Activated CD4-positive, alpha-beta T cell treated with anti-CD3 and anti-CD28 coated beads, Interleukin-2, Interleukin-4, amounts not matched to agents 100 ng/mL and 50 ng/mL, durations not matched to agents 16 hours and 8 hours (primary cell): Measurements from ENCODE around the gene TGFB3.
"Not testable (repeated sequence)": the region's sequence is repeated elsewhere in the genome, so short reads cannot be mapped to it uniquely, and the experiment has no call there.

Experiments used
- DNase-seq: peaks from one replicate; pipeline ENCODE4 v3.0.0-alpha.2; 2020; ENCODE audit warnings: low spot score

Gene TGFB3

DNA sequence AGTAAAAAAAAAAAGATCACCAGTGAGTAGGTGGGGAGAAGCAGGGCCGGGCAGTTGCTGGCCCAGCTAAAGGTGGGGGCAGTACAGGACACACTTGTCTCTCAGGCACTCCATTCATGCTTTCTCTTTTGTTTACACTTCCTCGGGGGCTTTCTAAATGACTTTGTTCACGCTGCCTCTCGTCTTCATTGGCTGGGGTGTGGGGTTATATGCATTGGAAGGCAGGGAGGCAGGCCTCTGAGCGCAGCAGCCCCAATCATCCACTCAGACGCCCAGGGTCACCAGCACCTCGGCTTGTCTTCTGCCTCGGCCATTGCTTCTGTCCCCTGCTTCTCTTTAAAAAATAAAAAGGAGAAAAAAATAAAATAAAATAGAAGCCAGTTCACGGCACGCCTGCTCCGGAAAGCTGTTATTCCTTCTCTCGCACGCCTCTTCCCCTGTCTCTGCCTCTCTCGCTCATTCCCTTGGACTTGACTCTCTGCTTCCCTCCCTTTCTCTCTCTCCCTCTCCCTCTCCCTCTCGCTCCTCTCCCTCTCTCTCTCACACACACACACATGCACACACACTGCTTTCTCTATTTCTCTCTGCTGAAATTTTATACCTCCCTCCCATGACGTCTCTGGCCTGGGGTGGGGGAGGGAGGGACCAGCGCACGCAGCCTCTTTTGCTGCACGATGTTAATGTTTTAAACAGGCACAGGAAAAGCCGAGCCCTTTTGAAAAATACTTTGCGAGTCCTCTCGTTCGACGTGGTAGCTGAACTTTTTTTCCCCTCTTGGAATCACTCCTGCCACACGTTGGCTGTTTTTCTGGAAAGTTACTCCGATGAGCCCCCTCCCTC, at the start of gene TGFB3:
Gene TGFB3, minus strand, starts transcription at position 570 of the 840 bp plus-strand sequence. CDS start 1,102 bp downstream, outside the sequence.
- DNase-seq, result peak; percentile 71

DNA sequence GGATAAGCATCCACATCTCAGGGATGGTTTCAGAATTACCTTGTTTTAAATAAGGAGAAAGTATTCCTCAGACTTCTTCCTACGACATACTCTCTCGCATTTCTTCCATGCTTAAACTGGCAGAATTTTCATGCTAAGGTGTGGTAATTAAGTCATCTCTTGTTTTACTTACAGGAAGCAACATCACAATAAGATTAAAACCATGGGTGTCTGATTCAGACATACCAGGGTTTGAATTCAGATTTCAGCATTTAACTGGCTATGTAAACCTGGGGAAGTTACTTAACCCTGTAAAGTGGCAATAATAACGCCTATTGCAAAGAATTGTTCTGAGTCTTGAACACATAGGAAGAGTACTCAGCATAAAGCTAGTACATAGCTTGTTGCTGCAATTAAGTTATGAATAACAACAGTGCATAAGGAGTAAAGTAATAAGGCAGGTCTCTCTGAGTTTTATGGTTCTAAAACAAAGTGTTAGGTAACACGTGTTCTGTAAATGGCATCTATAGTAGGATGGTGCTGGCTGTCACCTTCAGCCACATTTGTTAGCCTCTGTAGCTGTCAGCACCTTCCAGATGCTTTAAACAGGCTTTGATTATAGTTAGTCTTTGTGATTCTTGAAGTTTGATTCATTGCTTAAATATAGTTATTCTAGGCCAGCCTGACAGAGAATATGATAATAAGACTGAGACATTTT, 42.6 kb upstream of the TGFB3 start:
- DNase-seq, result no peak

DNA sequence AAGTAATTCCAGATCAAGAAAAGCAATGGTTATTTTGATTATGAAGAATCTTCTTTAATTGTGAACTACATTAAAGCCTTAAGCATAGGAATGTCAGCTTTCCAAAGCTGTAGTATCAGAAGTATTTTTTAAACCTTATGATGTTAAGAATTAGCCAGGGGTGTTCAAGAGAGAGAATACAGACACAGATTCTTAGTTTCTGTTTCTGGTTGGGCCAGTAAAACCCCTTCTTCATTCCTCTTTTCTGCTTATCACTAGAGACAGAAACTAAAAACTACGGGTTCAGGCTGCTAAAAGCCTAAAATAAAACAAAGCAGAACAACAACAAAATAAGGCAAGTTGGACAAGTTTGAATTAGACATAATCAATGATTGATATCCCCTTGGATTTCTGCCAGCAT, 42.0 kb upstream of the TGFB3 start:
- no peak for DNase-seq

DNA sequence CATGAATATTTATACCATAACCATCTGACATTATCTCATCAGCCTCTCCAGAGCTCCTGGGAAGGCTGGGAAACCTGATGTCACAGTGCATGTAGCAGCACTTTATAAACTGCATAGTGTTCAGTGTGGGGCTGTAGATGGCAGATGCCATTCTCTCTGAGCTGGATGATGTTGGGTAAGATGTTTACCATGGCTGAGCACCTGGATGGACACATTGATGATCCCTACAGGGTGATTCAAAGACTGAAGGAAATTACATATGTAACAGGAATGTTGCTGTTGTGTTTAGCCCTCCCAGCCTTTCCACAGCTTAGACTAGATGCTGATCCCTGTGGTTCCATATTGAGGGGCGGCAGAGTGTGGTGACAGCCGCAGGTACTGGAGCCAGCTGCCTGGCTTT, 41.2 kb upstream of the TGFB3 start:
- no peak for DNase-seq

DNA sequence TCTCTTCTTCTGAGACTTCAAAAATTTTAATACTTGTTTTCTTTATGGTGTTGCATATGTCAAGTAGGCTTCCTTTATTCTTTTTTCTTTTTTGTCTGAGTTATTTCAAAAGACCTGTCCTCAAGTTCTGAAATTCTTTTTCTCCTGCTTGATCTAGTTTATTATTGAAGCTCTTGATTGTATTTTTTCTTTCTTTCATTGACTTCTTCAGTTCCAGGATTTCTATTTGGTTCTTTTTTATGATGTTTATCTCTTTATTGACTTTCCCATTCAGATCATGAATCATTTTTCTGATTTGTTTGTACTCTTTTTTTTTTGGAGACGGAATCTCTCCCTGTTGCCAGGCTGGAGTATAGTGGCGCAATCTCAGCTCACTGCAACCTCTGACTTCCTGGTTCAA, 37.9 kb upstream of the TGFB3 start:
- DNase-seq, result no peak

DNA sequence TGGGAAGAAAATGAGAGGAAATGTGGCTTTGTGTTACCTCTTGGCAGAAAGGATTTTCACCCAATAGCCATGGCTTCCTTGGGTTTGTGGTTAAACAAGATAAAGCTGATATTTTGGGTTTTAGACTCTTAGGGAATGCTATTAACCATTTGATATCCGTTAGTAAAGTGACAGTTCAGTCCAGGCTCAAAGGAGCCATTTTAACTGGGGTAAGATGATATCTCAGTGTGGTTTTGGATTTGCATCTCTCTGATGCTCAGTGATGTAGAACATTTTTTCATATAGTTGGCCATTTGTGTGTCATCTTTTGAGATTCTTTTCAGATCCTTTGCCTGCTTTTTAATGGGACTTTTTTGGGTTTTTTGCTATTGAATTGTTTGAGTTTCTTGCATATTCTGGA, 33.9 kb upstream of the TGFB3 start:
- DNase-seq, result no peak

DNA sequence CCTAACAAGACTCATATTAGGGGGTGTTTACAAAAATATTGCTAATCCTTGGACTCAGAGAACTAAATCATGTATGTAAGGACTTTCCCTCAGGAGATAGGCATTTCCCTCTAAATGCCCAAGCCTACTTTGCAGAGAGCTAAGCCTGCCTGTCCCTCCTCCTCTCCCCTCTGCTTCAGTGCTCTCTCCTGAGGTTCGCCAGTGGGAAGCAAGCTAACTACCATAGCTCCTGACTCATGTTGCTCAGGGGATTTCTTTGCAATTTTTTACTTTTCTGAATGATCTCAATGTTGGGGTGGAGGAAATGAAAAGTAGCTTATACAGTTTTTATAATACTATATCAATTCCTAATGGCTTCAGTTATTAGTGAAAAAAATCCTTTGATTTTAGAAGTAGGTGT, 33.4 kb upstream of the TGFB3 start:
- DNase-seq, result no peak

DNA sequence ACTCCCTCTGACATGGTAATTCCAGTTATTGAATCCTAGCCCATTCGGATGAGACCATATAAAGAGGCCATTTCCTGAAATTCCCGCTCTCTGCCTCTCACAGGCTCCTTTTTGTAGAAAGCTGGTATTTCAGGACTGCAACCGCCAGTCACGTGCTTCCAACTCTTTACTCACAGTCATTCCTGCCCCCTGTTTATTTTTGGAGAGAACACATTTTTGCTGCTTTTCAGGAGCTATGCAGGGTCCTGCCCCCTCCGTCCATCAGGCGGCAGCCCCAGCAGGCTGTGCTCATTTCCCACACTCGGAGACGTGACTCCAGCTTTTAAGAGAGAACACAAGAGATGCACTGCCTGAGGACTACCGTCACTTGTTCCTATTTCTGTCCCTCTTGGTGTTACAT, 30.6 kb upstream of the TGFB3 start:
- DNase-seq, result no peak

DNA sequence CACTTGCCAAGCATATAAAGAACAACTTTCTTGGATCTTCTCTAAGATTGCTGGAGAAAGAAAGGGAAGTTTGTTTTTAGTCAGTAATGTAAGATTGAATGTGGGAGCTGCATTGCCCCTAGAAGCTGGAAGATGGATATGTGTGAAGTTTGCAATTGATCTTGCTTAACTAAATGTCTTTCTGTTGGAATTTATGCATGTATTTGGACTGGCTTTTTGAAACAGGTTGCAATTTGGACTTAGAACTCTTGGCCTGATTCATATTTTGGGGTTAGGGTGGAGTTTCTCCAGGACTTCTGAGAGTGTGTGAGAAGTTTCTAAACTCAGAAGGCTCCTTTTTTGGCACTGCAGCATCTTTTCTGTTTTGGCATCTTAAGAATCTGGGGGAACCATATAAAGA, 30.1 kb upstream of the TGFB3 start:
- no peak for DNase-seq

DNA sequence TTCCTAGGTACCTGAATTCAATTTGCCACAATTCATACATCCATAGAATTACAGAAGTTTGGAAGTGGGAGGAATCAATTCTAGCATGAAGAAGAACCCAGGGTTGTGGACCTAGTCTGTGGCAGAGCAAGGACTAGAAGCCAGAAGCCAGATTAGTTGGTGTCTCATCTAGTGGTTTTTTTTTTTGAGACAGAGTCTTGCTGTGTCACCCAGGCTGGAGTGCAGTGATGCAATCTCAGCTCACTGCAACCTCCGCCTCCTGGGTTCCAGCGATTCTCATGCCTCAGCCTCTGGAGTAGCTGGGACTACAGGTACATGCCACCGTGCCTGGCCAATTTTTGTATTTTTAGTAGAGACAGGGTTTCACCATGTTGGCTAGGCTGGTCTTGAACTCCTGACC, 27.8 kb upstream of the TGFB3 start:
- not testable (repeated sequence) for DNase-seq

DNA sequence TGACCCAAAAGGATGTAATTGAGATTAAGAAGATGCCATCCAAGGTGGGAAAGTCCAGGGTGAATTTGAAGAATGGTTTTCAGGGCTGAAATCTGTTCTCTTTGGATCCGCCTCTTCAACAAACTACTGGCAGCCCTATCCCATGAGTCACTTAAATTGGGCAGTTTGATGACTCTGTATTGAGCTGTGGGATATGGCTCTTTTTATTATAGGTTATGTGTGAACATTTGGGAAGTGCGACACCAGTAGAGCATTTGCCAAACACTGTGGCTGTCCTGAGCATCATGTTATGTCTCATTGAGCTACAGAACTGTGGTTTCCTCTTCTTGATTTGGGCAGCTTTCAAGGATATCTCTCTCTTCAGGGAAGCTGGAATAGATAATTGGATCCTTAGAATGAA, 26.1 kb upstream of the TGFB3 start:
- no peak for DNase-seq

DNA sequence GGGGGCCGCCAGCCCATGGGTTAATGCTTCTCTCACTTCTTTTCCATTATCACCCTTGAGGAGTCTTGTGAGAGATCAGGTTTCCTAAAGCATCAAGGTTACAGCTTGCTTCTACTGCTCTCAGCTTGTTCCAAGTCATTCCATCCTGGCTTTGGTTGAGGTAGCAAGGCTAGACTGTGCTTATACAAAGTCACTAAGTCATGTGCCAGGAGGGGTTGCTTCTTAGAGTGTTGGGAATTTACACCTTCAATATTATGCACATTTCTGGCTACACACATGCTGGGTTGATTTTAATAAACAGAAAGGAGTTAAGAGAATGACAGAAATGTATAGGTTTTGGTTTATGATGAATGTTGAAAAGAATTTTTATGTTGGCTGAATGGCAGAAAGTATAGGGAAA, 25.6 kb upstream of the TGFB3 start:
- DNase-seq, result no peak

DNA sequence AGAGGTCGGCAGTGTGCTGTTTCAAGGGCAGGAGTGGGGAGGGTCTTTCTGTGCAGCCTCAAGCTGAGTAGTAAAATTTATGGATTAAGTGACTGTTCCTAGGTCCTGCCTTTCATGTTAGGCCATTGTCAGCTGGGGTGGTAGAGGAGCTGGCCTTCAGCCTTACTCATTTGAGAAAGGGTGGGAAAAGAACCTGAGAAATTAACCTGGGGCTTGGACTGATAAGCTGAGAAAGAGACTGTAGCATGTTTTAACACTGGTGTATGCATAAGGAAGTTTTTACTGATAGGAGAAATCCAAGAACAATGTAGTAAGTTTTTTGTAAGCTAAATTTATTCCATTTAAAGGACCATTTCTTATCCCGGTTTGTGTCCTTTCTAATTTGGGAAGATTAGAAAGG, 24.5 kb upstream of the TGFB3 start:
- DNase-seq, result no peak

DNA sequence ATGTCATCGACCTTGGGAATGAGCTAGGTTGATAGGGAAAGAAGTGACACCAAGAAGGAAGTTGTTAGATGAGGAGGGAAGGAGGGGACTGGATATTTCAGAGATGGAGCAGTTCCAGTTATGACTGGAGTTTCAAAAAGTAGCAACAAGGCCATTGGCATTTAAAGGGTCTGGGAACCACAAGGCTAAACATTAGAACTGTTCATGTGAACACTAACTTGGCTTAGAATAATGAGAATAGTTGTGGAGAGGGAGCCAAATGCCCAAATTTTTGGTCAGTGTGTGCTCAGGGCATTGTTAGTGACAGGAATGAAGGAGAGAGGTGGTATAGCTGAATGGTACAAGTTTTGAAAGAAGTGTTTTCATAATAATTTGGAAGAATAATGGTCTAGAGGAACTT, 20.6 kb upstream of the TGFB3 start:
- no peak for DNase-seq

DNA sequence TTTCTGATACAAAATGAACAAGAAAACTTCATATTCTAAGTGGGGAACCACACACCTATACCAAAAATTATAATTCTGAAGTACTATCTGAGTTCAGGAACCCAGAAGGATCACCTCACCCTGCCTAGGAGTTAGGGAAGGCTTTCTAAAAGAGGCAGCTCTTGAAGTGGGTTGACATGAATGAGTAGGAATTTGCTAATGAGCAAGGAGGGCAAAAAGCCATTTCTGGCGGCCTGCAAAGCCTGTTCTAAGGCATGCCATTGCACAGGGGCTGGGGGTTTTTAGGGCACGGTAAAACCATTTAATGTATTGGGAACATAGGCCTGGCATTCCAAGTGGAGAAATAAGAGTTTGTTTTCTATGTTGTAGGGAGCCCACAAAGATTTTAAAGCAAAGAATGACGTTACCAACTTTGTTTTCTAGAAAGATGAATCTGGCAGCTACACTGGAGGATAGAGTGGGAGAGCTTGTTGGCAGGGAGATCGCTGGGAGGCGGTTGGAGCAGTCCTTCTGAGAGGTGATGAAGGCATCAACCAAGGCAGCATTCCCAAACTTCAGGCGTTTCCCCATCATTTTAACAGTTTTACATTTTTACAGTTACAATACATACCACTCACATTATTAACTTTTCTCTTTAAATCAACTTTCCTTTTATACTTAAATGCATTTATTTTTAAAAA, 17.9 kb upstream of the TGFB3 start:
- DNase-seq, result no peak

DNA sequence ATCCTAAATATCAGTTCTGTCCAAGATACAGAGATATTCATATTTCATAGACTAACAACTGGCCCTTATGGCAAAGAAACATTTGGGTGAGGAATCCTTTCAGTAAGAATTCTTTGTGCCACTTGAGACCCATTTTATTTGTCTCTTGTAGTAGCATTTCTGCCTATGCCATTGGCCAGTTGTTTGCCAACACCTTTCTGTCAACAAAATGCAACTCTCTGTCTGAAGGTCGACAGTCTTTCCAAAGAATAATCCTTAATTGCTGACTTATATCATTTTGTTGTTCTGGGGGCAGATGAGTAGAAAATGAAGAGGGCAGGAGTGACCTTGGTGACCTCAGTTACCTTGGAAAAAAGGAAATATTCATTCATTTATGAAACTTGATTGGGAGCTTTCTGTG, 14.7 kb upstream of the TGFB3 start:
- no peak for DNase-seq

DNA sequence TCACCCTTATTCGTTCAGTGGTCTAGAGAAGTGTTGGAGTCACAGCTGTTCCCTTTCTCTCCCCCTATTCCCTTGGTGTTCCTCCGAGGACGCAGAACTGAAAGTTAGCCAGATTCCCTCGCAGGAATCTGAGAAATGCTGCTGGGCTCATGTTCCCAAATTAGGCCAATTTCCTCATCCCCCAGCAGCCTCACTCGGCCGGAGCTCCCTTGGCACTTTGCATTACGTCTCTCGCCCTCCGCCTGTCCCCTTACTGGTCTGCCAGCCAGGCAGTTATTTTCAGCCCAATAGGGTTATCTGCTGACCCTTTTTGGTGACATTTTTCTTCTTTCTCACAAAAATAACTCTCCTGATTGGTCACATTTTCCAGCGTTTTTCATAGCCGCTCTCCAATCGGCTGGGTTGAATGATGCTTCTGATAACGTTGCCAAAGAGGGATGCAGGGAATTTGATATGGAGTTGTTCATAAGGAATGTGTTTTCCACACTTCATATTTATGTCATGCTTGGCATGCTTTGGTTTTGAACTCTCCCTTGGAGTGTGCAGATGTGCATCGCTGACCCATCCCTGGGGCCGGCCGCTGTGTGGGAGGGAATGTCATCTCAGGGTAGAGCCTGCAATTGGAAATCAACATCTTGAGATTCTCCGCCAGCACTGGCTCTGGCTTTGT, 13.7 kb upstream of the TGFB3 start:
- no peak for DNase-seq

DNA sequence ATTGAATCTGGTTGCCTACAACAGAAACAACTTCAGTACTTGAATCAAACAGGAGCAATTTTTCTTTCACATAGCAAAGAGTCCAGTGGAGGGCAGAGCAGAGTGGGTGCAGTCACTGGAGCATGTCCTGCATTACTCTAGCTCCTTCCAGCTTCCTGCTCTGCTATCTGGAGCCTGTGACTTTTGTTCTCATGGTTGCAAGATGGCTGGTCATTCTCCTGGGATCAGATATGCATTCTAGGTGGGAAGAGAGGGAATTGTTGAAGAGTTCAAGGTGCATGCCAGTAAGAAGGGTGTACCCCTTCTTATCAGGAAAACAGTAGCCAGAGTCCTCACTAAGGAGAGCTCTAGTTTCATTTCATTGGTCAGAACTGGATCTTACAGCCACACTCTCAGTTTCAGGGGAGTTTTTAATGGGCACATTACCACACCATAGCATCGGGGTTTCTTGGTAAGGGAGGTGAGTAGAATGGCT, 11.8 kb upstream of the TGFB3 start:
- DNase-seq, result peak; percentile 27

DNA sequence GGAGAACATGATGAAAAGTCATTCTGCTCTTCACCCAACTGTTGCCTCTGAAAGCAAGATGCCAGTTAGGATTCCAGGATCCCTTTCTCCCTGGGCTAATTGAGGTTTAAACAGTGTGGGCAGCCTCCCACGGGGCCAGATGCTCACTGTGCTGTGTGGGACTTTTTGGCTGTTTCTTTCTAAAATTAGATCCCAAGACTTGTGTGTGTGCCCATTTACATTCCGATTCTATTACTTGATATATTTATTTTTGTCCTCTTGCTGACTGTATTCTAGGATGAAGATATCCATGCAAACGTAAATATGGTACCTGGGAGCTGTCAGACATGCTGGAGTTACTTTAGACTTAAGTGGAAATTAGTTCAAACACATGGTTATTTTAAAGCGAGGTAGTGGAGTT, 10.0 kb upstream of the TGFB3 start:
- no peak for DNase-seq

DNA sequence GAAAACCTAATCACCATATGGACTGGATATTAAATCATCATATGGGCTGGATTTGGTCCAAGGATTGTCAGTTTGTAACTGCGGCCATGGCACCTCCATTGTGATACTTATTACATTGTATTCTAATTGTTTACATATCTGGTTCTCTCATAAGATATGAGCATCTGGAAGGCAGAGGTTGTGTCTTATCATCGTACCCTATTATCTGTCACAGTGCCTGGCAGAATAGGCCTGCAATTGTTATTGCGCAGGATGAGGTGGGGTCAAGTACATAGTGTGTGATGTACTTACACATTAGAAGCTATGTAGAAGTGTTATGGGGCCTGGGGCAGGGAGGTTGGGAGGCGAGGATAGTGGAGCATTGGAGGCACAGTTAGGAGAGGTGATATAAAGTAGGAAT, 8.5 kb upstream of the TGFB3 start:
- no peak for DNase-seq

DNA sequence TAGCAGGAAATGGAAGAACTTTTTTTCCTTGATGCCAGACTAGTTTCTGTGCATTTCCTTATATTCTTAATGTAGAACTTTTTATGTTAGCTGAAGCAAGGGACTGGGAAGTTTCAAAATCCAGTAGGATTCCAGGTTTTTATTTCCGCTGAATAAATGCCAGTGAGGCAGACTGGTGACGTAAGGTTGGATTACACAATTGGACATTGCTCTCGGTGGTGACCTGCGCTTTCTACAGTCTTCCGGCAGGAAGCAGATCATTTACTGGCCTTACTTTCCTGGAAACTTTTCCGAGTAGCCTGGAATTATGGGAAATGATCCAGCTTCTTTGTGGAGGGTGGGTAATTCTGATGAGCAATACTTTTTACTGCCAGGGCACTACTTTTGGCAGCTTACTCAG, 7.3 kb upstream of the TGFB3 start:
- no peak for DNase-seq

DNA sequence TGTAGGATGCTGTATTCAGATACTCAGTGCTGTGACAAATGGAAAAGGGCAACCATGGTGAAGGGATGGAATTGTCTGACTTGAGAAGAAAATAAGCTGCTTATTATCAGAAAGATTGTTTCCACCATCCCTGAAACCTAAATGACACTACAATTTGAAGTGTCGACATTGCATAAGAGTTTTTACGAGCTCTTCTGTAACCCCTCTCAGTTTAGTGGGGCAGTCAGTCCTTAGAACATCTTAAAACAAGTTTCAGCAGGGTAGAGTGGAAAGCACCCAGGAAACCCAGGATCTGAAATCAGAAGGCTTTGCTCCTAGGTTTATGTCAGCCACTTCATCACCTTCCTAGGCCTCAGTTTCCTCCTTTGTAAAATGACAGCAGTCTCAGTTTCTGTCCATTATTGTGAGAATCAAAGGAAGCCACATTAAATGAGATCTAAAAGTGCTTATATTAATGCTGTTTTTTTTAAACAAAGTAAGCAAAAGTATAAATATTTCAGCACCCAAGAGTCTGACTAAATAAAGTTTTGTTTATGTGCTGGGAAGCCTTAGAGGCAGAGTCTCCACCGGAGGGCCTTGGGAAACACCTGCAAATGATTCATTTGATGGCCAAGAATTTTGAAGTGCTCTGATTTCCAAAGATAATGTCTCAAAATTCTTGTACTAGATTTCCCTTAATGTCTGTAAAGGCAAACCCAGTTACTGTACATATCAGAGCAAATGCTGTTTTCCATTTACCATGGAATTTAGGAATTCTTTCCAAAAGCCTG, 5.6 kb upstream of the TGFB3 start:
- DNase-seq, result no peak
